Endothelial cell of umbilical vein (primary cell): ENCODE results near the gene DEK. TPM values are rescaled to one million over a fixed set of nuclear protein-coding genes. Genes with fewer than 3 reads are reported as not detected.

Experiments used
- BruUV-seq: library from RNA; stranded (reverse); fragments of 400-500 nt; replicated peaks from 2 replicates; lab custom pipeline; 2021; lab: Mats Ljungman, UMichigan
- CTCF ChIA-PET: fragments of 300-600, 350-600 bp; sonication (Branson Sonifier 250); formaldehyde crosslinking; loops from one replicate; lab custom pipeline; 2021; ENCODE audit warnings: antibody characterized with exemption, inconsistent platforms; lab: Charles Lee
- POLR2A ChIA-PET: fragments of 300-600, 350-600 bp; sonication (Branson Sonifier 250); formaldehyde crosslinking; loops from one replicate; lab custom pipeline; 2021; ENCODE audit warnings: antibody characterized with exemption, inconsistent platforms; lab: Charles Lee
- DNase-seq: peaks from one replicate; pipeline ENCODE4 v3.0.0-alpha.2; 2011; ENCODE audit warnings: low read depth, low spot score
- FAIRE-seq: peaks from 2 replicates; lab custom pipeline; 2011; peaks lifted over from hg19 to GRCh38; lab: Jason Lieb, UNC
- H2AFZ ChIP-seq: 2 replicates; pipeline ENCODE4 v1.6.0; 2012; ENCODE audit warnings: low read depth, low read length, control low read depth, inconsistent platforms
- H3K27ac ChIP-seq: 2 replicates; pipeline ENCODE4 v1.5.1; 2011; ENCODE audit warnings: low read depth, mild to moderate bottlenecking, control low read depth, low read length, moderate library complexity; ENCODE audit not compliant: insufficient read depth
- H3K27me3 ChIP-seq, 2 experiments: 2 replicates each; pipeline versions ENCODE4 v1.6.0 to v1.6.1; 2011; ENCODE audit warnings: low read length in 2 of 2, mixed read lengths in 1 of 2; ENCODE audit not compliant: control insufficient read depth in 2 of 2, insufficient read depth in 2 of 2
- H3K36me3 ChIP-seq, 2 experiments: 2 replicates in 1 of 2; 3 replicates in 1 of 2; pipeline ENCODE4 v1.5.1; 2011; ENCODE audit warnings: low read length in 2 of 2, mild to moderate bottlenecking in 1 of 2, moderate library complexity in 1 of 2; ENCODE audit not compliant: control insufficient read depth in 2 of 2, insufficient read depth in 2 of 2; ENCODE audit errors: extremely low read depth in 1 of 2
- H3K4me1 ChIP-seq: 3 replicates; pipeline ENCODE4 v1.5.1; 2011; ENCODE audit warnings: mild to moderate bottlenecking, low read length; ENCODE audit not compliant: control insufficient read depth, insufficient read depth; ENCODE audit errors: extremely low read depth
- H3K4me2 ChIP-seq: 2 replicates; pipeline ENCODE4 v1.6.1; 2011; ENCODE audit warnings: low read length, control low read depth, mixed read lengths; ENCODE audit not compliant: insufficient read depth
- H3K4me3 ChIP-seq, 3 experiments: fragments of 200-600 bp in 1 of 3; sonication (generic), shearing (Covaris generic) in 1 of 3; replicated peaks in 1 of 3; 2 replicates each; pipeline ENCODE4 v1.5.1; 2011 to 2016; ENCODE audit warnings: control low read depth in 3 of 3, low read length in 3 of 3, mild to moderate bottlenecking in 2 of 3, inconsistent platforms in 1 of 3, low read depth in 1 of 3, moderate library complexity in 1 of 3; ENCODE audit not compliant: insufficient read depth in 1 of 3
- H3K79me2 ChIP-seq: 2 replicates; pipeline ENCODE4 v1.6.0; 2012; ENCODE audit warnings: low read length, inconsistent platforms; ENCODE audit not compliant: control insufficient read depth, insufficient read depth
- H3K9ac ChIP-seq: replicated peaks from 2 replicates; pipeline ENCODE3; 2011; ENCODE audit warnings: low read length, control low read depth; ENCODE audit not compliant: insufficient read depth; ENCODE audit errors: extremely low read depth
- H3K9me1 ChIP-seq: replicated peaks from 3 replicates; pipeline ENCODE4 v1.6.0; 2011; ENCODE audit warnings: mild to moderate bottlenecking, low read length; ENCODE audit not compliant: control insufficient read depth, insufficient read depth; ENCODE audit errors: extremely low read depth
- H3K9me3 ChIP-seq: replicated peaks from 2 replicates; pipeline ENCODE4 v1.5.1; 2012; ENCODE audit warnings: low read length, inconsistent platforms; ENCODE audit not compliant: control insufficient read depth, insufficient read depth
- H4K20me1 ChIP-seq: replicated peaks from 2 replicates; pipeline ENCODE3; 2011; ENCODE audit warnings: mild to moderate bottlenecking, low read length; ENCODE audit not compliant: control insufficient read depth, insufficient read depth; ENCODE audit errors: extremely low read depth
- CTCF ChIP-seq, 2 donors: IDR thresholded peaks; 1 replicate in 1 of 2; 2 replicates in 1 of 2; pipeline ENCODE4 v1.5.1; 2011; ENCODE audit warnings: low read length in 2 of 2, mild to moderate bottlenecking in 2 of 2, moderate library complexity in 2 of 2, control low read depth in 1 of 2, inconsistent platforms in 1 of 2, low read depth in 1 of 2; ENCODE audit not compliant: insufficient read depth in 1 of 2; ENCODE audit errors: extremely low read depth in 1 of 2
- EZH2 ChIP-seq: IDR thresholded peaks from 2 replicates; pipeline ENCODE4 v1.6.1; 2012; ENCODE audit warnings: borderline replicate concordance, low read depth, mild to moderate bottlenecking, moderate library complexity, low read length, inconsistent platforms; ENCODE audit not compliant: severe bottlenecking
- FOS ChIP-seq: IDR thresholded peaks from 2 replicates; pipeline ENCODE4 v1.6.1; 2011; ENCODE audit warnings: mild to moderate bottlenecking, low read length, moderate library complexity, borderline replicate concordance; ENCODE audit not compliant: insufficient read depth
- GATA2 ChIP-seq: IDR thresholded peaks from 2 replicates; pipeline ENCODE4 v1.7.0; 2011; ENCODE audit warnings: low read depth, mild to moderate bottlenecking, moderate library complexity, mixed read lengths, low read length; ENCODE audit not compliant: insufficient read length, insufficient read depth
- JUN ChIP-seq: IDR thresholded peaks from 2 replicates; pipeline ENCODE4 v1.6.1; 2011; ENCODE audit warnings: borderline replicate concordance, low read depth; ENCODE audit not compliant: insufficient read length, insufficient read depth
- MAX ChIP-seq: IDR thresholded peaks from 2 replicates; pipeline ENCODE4 v1.6.1; 2011; ENCODE audit not compliant: insufficient read depth, insufficient read length
- MYC ChIP-seq: IDR thresholded peaks from one replicate; pipeline ENCODE4 v1.6.1; 2011; ENCODE audit warnings: mild to moderate bottlenecking, low read depth, low read length
- POLR2A ChIP-seq: IDR thresholded peaks from 2 replicates; pipeline ENCODE4 v1.6.1; 2012; ENCODE audit warnings: low read depth, mild to moderate bottlenecking, control low read depth, low read length
- POLR2AphosphoS5 ChIP-seq: IDR thresholded peaks from 2 replicates; pipeline ENCODE4 v1.6.1; 2012; ENCODE audit warnings: low read depth, mild to moderate bottlenecking, control low read depth, low read length, moderate library complexity; ENCODE audit not compliant: insufficient read depth
- dilution Hi-C: fragments of 300-500 bp; cut with MboI; formaldehyde crosslinking; loops from one replicate; pipeline ENCODE4 v1.15.0; 2019; ENCODE audit warnings: low sequenced_read_pairs; ENCODE audit not compliant: extremely low pct_ligation_motif_present
- intact Hi-C: fragments of 100-400 bp; cut with micrococcal nuclease; formaldehyde crosslinking; loops from one replicate; pipeline ENCODE4 v1.10.0; 2022
- polyA plus RNA-seq, 4 experiments: library from polyadenylated mRNA; depleted of rRNA in 3 of 4; stranded (reverse) in 3 of 4; unstranded in 1 of 4; fragments of >200 nt; gene quantifications; 2 replicates each; pipeline versions ENCODE4 v1.2.1 to v1.2.3, GENCODE V29; 2011 to 2012; ENCODE audit warnings: missing spikeins in 1 of 4
- total RNA-seq: library from RNA; stranded (reverse); gene quantifications from 2 replicates; pipeline ENCODE4 v1.2.3, GENCODE V29; 2021

The DEK gene
- total and polyA plus RNA-seq, 2 donors (not counting 3 experiments of a cell fraction or from before 2014, with no cell fraction given): 19.0 to 120 TPM

DNA sequence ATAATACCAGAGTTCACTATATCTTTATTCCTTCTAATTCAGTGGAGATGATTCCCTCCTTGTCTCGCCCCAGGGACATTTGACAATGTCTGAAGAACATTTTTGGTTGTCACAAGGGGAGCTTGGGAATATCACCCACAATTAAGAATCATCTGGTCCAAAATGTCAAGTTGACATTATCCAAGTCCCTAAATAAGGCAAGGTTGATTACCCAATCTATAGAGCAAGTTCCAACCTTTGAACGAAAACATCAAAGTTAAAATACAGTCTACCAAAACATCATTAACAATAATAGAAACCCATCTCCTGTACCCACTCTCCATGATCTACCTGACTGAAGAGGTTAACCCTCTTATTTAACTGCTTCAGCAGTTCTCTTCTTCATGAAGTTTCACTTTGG, 15.6 kb downstream of the DEK start:
- FAIRE-seq: no peak
- H3K9me3 ChIP-seq: no peaks in the 10 kb centered on the region
- intact Hi-C loops (no loop called here), dilution Hi-C loops (no loop called here)
- peaks cover 71% of the 10 kb centered on the region for H3K79me2 ChIP-seq
- H2AFZ ChIP-seq: no peak overlapping the region
- H3K4me2 ChIP-seq: no peak overlapping the region
- TF ChIP-seq GATA2: no peak
- no peak for TF ChIP-seq POLR2AphosphoS5
- TF ChIP-seq EZH2: no peak
- TF ChIP-seq CTCF (IDR thresholded peaks at IDR 0.05; ENCODE audit: extremely low read depth in 1 of 2, insufficient read depth in 1 of 2, low read depth in 1 of 2, low read length in 2 of 2): no peak
- H3K27ac ChIP-seq: no peak overlapping the region
- H3K36me3 ChIP-seq: peaks cover 4 to 44% of the 10 kb centered on the region in 2 experiments
- H4K20me1 ChIP-seq: peaks cover 2% of the 10 kb centered on the region
- H3K4me1 ChIP-seq: no peaks in the 10 kb centered on the region
- ChIA-PET POLR2A (no interaction called here), CTCF (no interaction called here)
- H3K9ac ChIP-seq: no peak overlapping the region
- no peaks in the 10 kb centered on the region for H3K27me3 ChIP-seq
- no peak overlapping the region for H3K4me3 ChIP-seq
- peaks cover 2% of the 10 kb centered on the region for H3K9me1 ChIP-seq
- BruUV-seq: no TSS peak
- DNase-seq: no peak

- H3K36me3 ChIP-seq: peaks cover 7 to 43% of the 10 kb centered on the region in 2 experiments
- no peak overlapping the region for H3K4me2 ChIP-seq
- H4K20me1 ChIP-seq: no peaks in the 10 kb centered on the region
- H2AFZ ChIP-seq: no peak overlapping the region
- ChIA-PET CTCF (interaction anchor here (1.1 kb wide), 1 partner anchor 256 kb away, joined by 4 read pairs; no protein-coding TSS in a partner anchor), POLR2A (no interaction called here)
- no peaks in the 10 kb centered on the region for H3K27me3 ChIP-seq
- no peak for DNase-seq
- FAIRE-seq: no peak
- no peak overlapping the region for H3K27ac ChIP-seq
- peaks cover 2% of the 10 kb centered on the region for H3K9me1 ChIP-seq
- BruUV-seq: no TSS peak
- TF ChIP-seq GATA2 (no peak), EZH2 (no peak), CTCF (IDR thresholded peaks at IDR 0.05; ENCODE audit: extremely low read depth in 1 of 2, insufficient read depth in 1 of 2, low read depth in 1 of 2, low read length in 2 of 2) (no peak), POLR2AphosphoS5 (no peak), FOS (no peak), JUN (no peak), POLR2A (no peak), MAX (no peak), MYC (no peak)
- H3K9ac ChIP-seq: no peak overlapping the region
- H3K4me1 ChIP-seq: peaks cover 9% of the 10 kb centered on the region
- intact Hi-C loops (no loop called here), dilution Hi-C loops (no loop called here)
- no peak overlapping the region for H3K4me3 ChIP-seq
- H3K79me2 ChIP-seq: peaks cover 72% of the 10 kb centered on the region
- no peaks in the 10 kb centered on the region for H3K9me3 ChIP-seq
Measured at GRCh38 chr6:18247002-18247401, 17.3 kb downstream of the DEK start.
